BLaER1 (cell line): ENCODE measurements around the gene POU4F1.

Experiments
- H3K27ac ChIP-seq: shearing (Covaris generic); formaldehyde crosslinking; 2 replicates; pipeline ENCODE4 v1.8.1; 2022
- H3K27me3 ChIP-seq: shearing (Covaris generic); formaldehyde crosslinking; 2 replicates; pipeline ENCODE4 v1.8.1; 2022
- H3K36me3 ChIP-seq: shearing (Covaris generic); formaldehyde crosslinking; 2 replicates; pipeline ENCODE4 v1.8.1; 2022
- H3K4me1 ChIP-seq: shearing (Covaris generic); formaldehyde crosslinking; 2 replicates; pipeline ENCODE4 v1.8.1; 2022
- H3K4me2 ChIP-seq: shearing (Covaris generic); formaldehyde crosslinking; 2 replicates; pipeline ENCODE4 v1.8.1; 2022
- H3K4me3 ChIP-seq: shearing (Covaris generic); formaldehyde crosslinking; 2 replicates; pipeline ENCODE4 v1.8.1; 2022
- H3K9ac ChIP-seq: shearing (Covaris generic); formaldehyde crosslinking; 2 replicates; pipeline ENCODE4 v1.8.1; 2022
- H3K9me3 ChIP-seq: shearing (Covaris generic); formaldehyde crosslinking; 2 replicates; pipeline ENCODE4 v1.8.1; 2022
- H4K20me1 ChIP-seq: shearing (Covaris generic); formaldehyde crosslinking; 2 replicates; pipeline ENCODE4 v1.8.1; 2022
- Cebpa-rat ChIP-seq: shearing (Covaris generic); IDR thresholded peaks from 2 replicates; pipeline ENCODE4 v1.8.1; 2022

The POU4F1 gene

DNA sequence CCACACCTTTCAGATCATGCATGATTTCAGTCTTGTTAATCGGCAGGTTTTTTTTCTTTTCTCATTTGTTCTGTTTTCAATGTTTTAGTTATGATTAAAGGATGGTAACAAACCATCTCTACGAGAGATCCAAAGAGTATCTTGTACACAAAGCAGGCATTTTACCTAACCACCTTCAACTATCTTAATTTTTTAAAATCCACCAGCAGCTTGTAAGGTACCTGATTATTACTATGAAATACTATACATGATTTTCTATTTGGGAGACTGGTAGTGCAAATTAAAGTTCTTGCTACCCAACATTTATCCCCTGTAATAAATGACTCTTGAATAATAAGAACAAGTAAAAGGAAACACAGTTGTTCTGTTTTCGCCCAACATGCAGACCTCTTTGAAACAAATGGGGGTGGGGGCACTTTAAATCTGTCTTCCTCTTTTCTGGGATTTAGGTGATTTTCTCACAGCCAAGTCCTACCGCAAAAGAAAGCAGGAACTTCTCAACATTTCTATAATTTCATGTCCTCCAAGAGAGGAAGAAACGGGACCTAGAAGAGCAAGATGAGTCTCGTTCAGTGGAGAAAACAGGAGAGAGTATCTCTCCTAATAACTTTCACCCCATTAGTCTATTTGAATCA, 3.6 kb downstream of the POU4F1 start:
- H3K9me3 ChIP-seq: peaks cover 23% of the 10 kb centered on the region
- no peak overlapping the region for H3K9ac ChIP-seq
- peaks cover 100% of the 10 kb centered on the region for H3K27me3 ChIP-seq
- no peaks in the 10 kb centered on the region for H3K36me3 ChIP-seq
- peaks cover 98% of the 10 kb centered on the region for H4K20me1 ChIP-seq
- TF ChIP-seq Cebpa-rat: no peak
- peaks cover 24% of the 10 kb centered on the region for H3K4me1 ChIP-seq
- no peak overlapping the region for H3K4me2 ChIP-seq
- no peak overlapping the region for H3K4me3 ChIP-seq
- H3K27ac ChIP-seq: no peak overlapping the region

DNA sequence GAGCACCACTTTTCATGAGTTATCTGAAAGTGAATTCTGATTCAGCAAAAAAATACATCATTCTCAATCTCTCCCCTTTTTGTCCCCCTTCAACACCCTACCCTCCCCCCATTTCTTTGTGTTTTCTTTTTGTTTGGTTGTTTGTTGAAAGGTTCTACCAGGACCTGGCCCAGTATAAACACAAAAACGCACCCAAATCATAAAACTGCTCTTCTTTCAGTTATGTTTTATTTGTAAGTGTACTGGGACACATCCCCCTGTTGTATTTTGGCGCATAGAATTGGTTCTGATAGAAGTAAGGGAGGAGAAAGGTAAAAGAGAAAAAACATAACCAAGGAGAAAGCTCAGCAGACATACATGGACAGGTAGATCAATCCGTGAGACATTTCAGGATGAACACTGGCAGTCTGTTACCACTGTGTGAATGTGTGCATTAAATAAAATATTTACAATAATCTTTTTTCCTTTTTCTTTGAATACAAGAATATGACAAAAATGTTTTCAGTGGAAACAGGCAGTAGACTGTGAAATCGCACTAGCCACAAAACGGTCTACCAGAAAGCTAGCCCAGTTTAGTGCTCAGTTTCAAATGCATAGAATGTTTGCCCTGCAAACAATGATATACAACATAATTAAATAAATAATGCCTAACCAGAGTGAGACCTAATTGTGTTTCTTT, 4.2 kb downstream of the POU4F1 start:
- no peak for TF ChIP-seq Cebpa-rat
- H3K4me1 ChIP-seq: peaks cover 24% of the 10 kb centered on the region
- no peak overlapping the region for H3K4me3 ChIP-seq
- no peak overlapping the region for H3K27ac ChIP-seq
- H3K36me3 ChIP-seq: no peaks in the 10 kb centered on the region
- peaks cover 23% of the 10 kb centered on the region for H3K9me3 ChIP-seq
- H3K9ac ChIP-seq: no peak overlapping the region
- peaks cover 98% of the 10 kb centered on the region for H4K20me1 ChIP-seq
- no peak overlapping the region for H3K4me2 ChIP-seq
- peaks cover 100% of the 10 kb centered on the region for H3K27me3 ChIP-seq

DNA sequence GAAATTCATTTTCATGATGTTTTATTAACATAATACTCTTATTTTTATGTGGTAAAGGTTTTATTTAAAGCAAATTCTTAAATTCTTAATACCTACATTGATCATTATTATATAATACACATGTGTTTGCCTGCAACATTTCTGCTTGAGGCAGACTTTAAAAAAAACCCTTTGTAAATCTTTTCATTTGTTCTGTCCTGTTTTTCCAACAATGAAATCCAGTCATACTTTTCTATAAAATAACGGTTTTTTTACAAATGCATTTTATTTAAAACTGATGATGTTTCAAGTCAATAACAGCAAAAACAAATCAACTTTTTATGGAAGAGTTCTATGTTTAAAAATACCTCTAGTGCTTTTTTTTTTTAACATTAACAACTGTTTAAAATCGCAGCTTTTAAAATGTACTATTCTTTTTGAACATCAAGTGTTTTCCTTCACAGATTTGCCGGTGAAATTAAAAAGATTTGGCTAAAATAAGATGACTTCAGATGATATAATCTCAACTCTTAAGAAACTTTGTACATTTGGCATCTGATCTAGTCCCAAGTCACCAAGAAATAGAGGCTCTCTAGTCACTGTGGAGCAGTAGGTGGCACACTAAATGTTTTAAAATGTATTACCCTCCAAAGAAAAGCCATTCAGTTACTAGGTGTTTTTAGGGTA, 5.1 kb downstream of the POU4F1 start:
- H3K36me3 ChIP-seq: no peaks in the 10 kb centered on the region
- H3K27ac ChIP-seq: no peak overlapping the region
- H3K9ac ChIP-seq: no peak overlapping the region
- no peak overlapping the region for H3K4me3 ChIP-seq
- H4K20me1 ChIP-seq: peaks cover 98% of the 10 kb centered on the region
- H3K9me3 ChIP-seq: peaks cover 23% of the 10 kb centered on the region
- peaks cover 100% of the 10 kb centered on the region for H3K27me3 ChIP-seq
- H3K4me2 ChIP-seq: no peak overlapping the region
- peaks cover 18% of the 10 kb centered on the region for H3K4me1 ChIP-seq
- no peak for TF ChIP-seq Cebpa-rat

DNA sequence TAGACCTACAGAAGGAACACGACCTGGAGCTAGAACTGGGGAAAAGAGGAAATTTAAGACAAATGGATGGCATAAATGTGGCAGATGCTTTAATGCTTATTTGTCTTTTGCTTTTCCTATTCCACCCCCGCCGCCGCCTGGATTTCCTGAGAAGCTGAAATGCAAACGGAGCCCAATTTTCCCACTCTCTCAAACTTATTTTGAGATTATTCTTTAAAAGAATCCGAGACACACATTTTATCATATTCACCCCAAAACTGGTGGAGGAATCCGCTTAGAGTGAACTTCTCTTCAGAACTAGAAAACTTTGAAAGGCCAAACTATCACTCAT, 5.8 kb downstream of the POU4F1 start:
- Histone ChIP-seq H3K27ac (no peak overlapping the region), H4K20me1 (peaks cover 96% of the 10 kb centered on the region), H3K4me3 (no peak overlapping the region), H3K4me1 (peaks cover 11% of the 10 kb centered on the region), H3K4me2 (no peak overlapping the region), H3K36me3 (no peaks in the 10 kb centered on the region), H3K27me3 (peaks cover 100% of the 10 kb centered on the region), H3K9me3 (peaks cover 23% of the 10 kb centered on the region), H3K9ac (no peak overlapping the region)
- TF ChIP-seq Cebpa-rat: no peak

DNA sequence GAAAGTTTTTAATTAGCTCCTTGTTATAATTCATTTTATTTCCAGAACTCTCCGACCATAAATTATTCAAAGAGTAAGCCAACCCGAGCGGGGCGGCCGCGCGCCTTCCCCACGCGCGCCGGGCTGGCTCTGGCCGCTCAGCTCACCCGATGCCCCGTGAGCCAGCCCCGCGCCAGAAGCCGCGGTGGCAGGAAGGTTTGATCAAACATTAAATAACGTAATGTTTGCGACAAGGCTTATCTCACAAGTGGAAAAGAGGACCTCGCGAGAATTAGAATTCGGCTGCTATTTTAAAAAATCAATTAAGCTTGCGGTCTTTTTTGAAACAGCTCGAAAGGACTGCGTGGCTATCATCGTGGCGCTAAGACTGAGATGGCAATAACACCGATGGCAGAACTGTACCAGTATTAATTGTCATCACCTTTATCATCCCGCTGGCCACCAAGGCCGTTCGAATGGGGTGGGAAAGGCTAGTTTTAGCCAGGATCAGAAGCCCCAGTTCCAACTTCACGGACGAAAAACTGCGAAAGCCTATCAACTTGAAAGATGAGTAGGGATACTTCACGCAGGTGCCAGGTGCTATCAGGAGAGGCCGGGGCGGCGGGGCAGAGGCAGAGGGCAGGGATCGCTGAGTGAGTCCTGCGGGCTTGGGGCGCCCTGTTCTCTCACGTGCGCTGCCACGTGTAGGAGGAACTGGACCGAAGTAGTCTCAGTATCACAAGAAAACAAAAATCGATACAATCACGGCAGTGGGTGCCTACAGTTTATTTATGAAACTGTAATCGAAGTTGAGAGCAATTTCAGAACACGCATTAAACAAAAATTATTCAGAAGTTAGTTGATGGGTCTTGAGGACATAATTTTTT, 6.4 kb downstream of the POU4F1 start:
- H3K4me3 ChIP-seq: no peak overlapping the region
- H4K20me1 ChIP-seq: peaks cover 96% of the 10 kb centered on the region
- no peak for TF ChIP-seq Cebpa-rat
- H3K4me1 ChIP-seq: peaks cover 7% of the 10 kb centered on the region
- peaks cover 23% of the 10 kb centered on the region for H3K9me3 ChIP-seq
- no peak overlapping the region for H3K4me2 ChIP-seq
- H3K9ac ChIP-seq: no peak overlapping the region
- H3K27ac ChIP-seq: no peak overlapping the region
- H3K36me3 ChIP-seq: no peaks in the 10 kb centered on the region
- peaks cover 100% of the 10 kb centered on the region for H3K27me3 ChIP-seq

GRCh38 chr13:78596399-78596735, 7.0 kb downstream of the POU4F1 start:
- no peak for TF ChIP-seq Cebpa-rat
- Histone ChIP-seq H3K36me3 (no peaks in the 10 kb centered on the region), H3K4me3 (no peak overlapping the region), H3K9me3 (peaks cover 23% of the 10 kb centered on the region), H3K4me1 (peaks cover 2% of the 10 kb centered on the region), H3K27me3 (peaks cover 99% of the 10 kb centered on the region), H3K9ac (no peak overlapping the region), H3K4me2 (no peak overlapping the region), H4K20me1 (peaks cover 90% of the 10 kb centered on the region), H3K27ac (no peak overlapping the region)

DNA sequence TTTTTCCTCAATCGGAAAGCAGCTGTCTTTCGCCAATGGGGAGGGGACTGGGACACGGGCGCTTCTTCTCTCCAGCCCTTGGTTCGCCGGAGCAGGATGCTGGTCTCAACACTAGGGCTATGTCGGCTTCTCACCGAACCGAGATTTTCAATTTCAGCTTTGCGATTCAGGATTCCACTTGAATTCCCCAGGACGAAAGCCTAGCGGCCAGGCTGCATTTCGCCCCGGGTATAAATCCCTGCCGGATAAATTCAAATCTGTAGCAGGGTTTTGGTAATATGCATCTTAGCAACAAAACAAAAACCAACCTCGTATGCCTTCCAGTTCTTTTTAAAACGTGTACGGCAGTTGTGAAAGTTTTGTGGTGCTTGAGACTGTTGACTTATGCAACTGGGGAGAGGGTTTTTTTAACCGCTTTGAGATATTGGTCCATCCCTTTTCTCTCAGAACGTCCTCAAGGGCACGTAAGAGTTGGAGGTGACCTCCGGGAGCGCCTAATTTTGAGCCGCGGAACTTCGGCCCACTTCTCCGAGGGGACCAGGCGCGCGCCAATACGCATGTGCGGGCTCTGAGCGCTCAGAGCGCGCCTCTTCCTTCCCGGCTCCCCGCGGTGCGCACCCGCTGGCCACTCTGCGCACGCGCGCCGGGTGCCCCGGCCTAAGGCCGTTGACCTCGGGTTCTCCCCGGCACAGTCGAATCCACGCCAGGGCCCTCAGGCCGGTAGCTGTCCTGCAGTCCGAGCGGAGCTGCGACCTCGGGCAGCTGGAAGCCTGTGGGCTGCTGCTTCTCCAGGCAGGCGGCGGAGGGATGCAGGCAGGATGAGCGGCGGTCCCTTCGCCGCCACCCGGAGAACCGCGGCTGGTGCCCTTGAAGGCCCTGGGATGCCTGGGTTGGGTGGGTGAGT, 7.6 kb downstream of the POU4F1 start:
- peaks cover 23% of the 10 kb centered on the region for H3K9me3 ChIP-seq
- H3K9ac ChIP-seq: no peak overlapping the region
- no peaks in the 10 kb centered on the region for H3K4me1 ChIP-seq
- H3K27ac ChIP-seq: no peak overlapping the region
- H3K4me3 ChIP-seq: 0 out of 2 replicates have a peak overlapping the region, but pooled peaks have one; percentile 26
- H3K36me3 ChIP-seq: no peaks in the 10 kb centered on the region
- peaks cover 84% of the 10 kb centered on the region for H4K20me1 ChIP-seq
- H3K27me3 ChIP-seq: peaks cover 97% of the 10 kb centered on the region
- no peak overlapping the region for H3K4me2 ChIP-seq
- no peak for TF ChIP-seq Cebpa-rat

- H3K36me3 ChIP-seq: no peaks in the 10 kb centered on the region
- no peak overlapping the region for H3K27ac ChIP-seq
- no peak overlapping the region for H3K4me3 ChIP-seq
- no peak for TF ChIP-seq Cebpa-rat
- H3K4me2 ChIP-seq: no peak overlapping the region
- peaks cover 97% of the 10 kb centered on the region for H3K27me3 ChIP-seq
- no peaks in the 10 kb centered on the region for H3K4me1 ChIP-seq
- H3K9ac ChIP-seq: no peak overlapping the region
- H3K9me3 ChIP-seq: peaks cover 20% of the 10 kb centered on the region
- peaks cover 72% of the 10 kb centered on the region for H4K20me1 ChIP-seq
These were observed 8.8 kb downstream of the POU4F1 start for GRCh38 chr13:78594456-78594975.
